RWPE2 (cell line): Measurements from ENCODE around the gene SLC12A9.

ENCODE experiments used
- ATAC-seq: fragments of 200-7000 bp; cut with Tn5 transposase; 3 replicates; pipeline ENCODE4 v1.9.1; 2021; ENCODE audit warnings: low read depth
- DNase-seq: peaks from one replicate; pipeline ENCODE4 v3.0.0-alpha.2; 2020; ENCODE audit warnings: low spot score
- H3K27ac ChIP-seq: fragments of 450-650 bp; 2 replicates; pipeline ENCODE4 v1.5.1; 2017; ENCODE audit warnings: mild to moderate bottlenecking; ENCODE audit not compliant: poor library complexity, severe bottlenecking
- H3K27me3 ChIP-seq: fragments of 250-450 bp; sonication (Bioruptor Pico); 2 replicates; pipeline ENCODE4 v1.5.1; 2021; ENCODE audit warnings: mild to moderate bottlenecking, moderate library complexity; ENCODE audit not compliant: insufficient read depth, poor library complexity, severe bottlenecking
- H3K36me3 ChIP-seq: fragments of 250-450 bp; sonication (Bioruptor Pico); 2 replicates; pipeline ENCODE4 v1.5.1; 2020; ENCODE audit warnings: low read depth, mild to moderate bottlenecking, moderate library complexity
- H3K4me1 ChIP-seq: fragments of 250-450 bp; sonication (Bioruptor Pico); 2 replicates; pipeline ENCODE4 v1.5.1; 2021; ENCODE audit warnings: mild to moderate bottlenecking, moderate library complexity; ENCODE audit not compliant: insufficient read depth, poor library complexity, severe bottlenecking
- H3K4me3 ChIP-seq: fragments of 250-450 bp; sonication (Bioruptor Pico); 2 replicates; pipeline ENCODE4 v1.5.1; 2021; ENCODE audit warnings: mild to moderate bottlenecking, moderate library complexity; ENCODE audit not compliant: severe bottlenecking
- H3K9me3 ChIP-seq: fragments of 250-450 bp; sonication (Bioruptor Pico); 2 replicates; pipeline ENCODE4 v1.5.1; 2021; ENCODE audit warnings: mild to moderate bottlenecking, moderate library complexity; ENCODE audit not compliant: severe bottlenecking
- CTCF ChIP-seq: fragments of 450-650 bp; IDR thresholded peaks from one replicate; pipeline ENCODE4 v1.5.1; 2017; ENCODE audit warnings: mild to moderate bottlenecking, moderate library complexity; ENCODE audit not compliant: poor library complexity, severe bottlenecking

Gene SLC12A9

GRCh38 chr7:100867776-100868485 is 15.4 kb downstream of the SLC12A9 start:
- DNase-seq (no peak), ATAC-seq (no peak)
- peaks cover 47% of the 10 kb centered on the region for H3K36me3 ChIP-seq
- no peak for TF ChIP-seq CTCF
- peaks cover 18% of the 10 kb centered on the region for H3K4me1 ChIP-seq
- no peaks in the 10 kb centered on the region for H3K27me3 ChIP-seq
- H3K9me3 ChIP-seq, result no peaks in the 10 kb centered on the region
- H3K4me3 ChIP-seq, result peak overlapping the region; percentile 83
- H3K27ac ChIP-seq, result peak overlapping the region; percentile 98

- TF ChIP-seq CTCF, result no peak
- no peaks in the 10 kb centered on the region for H3K9me3 ChIP-seq
- peaks cover 81% of the 10 kb centered on the region for H3K36me3 ChIP-seq
- H3K4me1 ChIP-seq, result peaks cover 14% of the 10 kb centered on the region
- H3K27ac ChIP-seq, result peak overlapping the region; percentile 71
- no peak for ATAC-seq
- no peaks in the 10 kb centered on the region for H3K27me3 ChIP-seq
- no peak for DNase-seq
- H3K4me3 ChIP-seq, result no peak overlapping the region
These were observed 21.2 kb downstream of the SLC12A9 start for GRCh38 chr7:100873599-100874299.

GRCh38 chr7:100874300-100874576 is 21.7 kb downstream of the SLC12A9 start:
- Histone ChIP-seq H3K27ac (peak overlapping the region; percentile 71), H3K36me3 (peaks cover 81% of the 10 kb centered on the region), H3K27me3 (no peaks in the 10 kb centered on the region)

GRCh38 chr7:100874577-100875355 is 22.3 kb downstream of the SLC12A9 start, which contains the start of gene SRRT:
Gene SRRT (plus strand): TSS chr7:100875103. CDS start chr7:100875591, 488 bp downstream.
- Histone ChIP-seq H3K9me3 (no peaks in the 10 kb centered on the region), H3K27me3 (no peaks in the 10 kb centered on the region), H3K4me3 (peak within 1 kb of the TSS; percentile 76), H3K27ac (peak within 1 kb of the TSS; percentile 71), H3K4me1 (peaks cover 9% of the 10 kb centered on the region), H3K36me3 (peaks cover 81% of the 10 kb centered on the region)
- DNase-seq, result peak; percentile 98
- TF ChIP-seq CTCF, result no peak
- peak; percentile 93 for ATAC-seq

More at GRCh38 chr7:100874300-100874576, 21.7 kb downstream of the SLC12A9 start:
- H3K9me3 ChIP-seq, result no peaks in the 10 kb centered on the region
- peak overlapping the region; percentile 76 for H3K4me3 ChIP-seq
- TF ChIP-seq CTCF, result no peak
- ATAC-seq (no peak), DNase-seq (no peak)
- H3K4me1 ChIP-seq, result peaks cover 9% of the 10 kb centered on the region
